ENCODE data around the gene SFXN5. TPM values are rescaled to one million over a fixed set of nuclear protein-coding genes. Genes with fewer than 3 reads are reported as not detected.

The SFXN5 gene
- total RNA-seq, 1 donor from 2014 or later: 8.1 TPM

DNA sequence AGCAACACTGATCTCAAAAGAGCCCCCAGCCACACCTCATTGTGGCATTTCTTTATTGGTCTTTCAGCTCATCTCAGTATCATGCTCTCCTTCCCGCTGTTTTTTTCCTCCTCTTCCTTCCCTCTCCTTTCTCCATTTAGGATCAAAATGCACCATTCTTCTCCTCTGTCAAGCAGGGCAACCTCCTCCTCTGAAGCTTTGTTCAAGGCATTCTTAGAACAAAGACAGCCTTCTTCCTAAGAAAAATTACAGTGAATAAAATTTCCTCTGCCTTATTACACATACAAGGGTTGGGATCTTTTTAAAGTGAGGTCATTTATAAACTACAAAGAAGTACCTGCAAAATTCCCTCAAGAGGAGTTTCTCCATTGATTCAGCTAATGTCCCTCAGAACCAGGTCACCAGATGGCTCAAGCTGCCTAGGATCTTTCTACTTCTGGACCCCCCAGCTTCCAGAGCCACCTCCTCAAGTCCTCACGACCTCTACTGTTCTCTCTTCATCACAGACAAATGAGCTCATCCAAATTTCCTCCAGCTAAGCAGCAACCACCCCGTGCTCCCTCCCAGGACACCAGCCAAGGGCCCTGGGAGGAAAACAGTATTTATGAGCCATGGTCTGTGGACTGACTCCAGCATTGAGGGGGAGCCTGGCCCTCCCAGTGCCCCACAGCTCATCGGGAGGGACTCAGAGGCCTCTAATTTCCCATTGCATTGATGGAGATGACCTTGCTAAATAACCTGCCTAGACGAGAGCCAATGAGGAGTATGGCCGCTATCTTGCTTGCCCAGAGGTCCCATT, 18.0 kb downstream of the SFXN5 start:
- DNase-seq (ENCODE audit: low read depth in 2 of 2): peak in 1 of 2 donors; percentile 36

DNA sequence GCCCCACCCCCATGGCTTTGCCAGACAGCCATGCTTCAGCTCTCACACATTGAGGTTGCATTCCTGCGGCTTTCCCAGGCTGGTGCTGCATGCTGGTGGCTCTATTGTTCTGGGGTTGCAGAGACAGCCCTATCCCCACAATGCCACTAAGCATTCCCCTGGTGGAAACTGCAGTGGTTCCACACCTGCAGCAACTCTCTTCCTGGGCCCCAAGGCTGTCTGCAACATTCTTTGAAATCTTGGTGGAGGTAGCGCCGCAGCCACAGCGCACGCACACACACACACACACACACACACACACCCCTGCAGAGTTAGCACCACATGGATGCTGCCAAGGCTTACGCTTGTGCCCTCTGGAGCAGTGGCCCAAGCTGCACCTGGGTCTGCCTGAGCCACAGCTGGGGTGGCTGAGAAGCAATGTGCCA, 21.4 kb downstream of the SFXN5 start:
- DNase-seq (ENCODE audit: low read depth in 2 of 2): no peak

- DNase-seq (ENCODE audit: low read depth in 2 of 2): no peak
Measured at GRCh38 chr2:73043929-73044832, 27.3 kb downstream of the SFXN5 start.

DNA sequence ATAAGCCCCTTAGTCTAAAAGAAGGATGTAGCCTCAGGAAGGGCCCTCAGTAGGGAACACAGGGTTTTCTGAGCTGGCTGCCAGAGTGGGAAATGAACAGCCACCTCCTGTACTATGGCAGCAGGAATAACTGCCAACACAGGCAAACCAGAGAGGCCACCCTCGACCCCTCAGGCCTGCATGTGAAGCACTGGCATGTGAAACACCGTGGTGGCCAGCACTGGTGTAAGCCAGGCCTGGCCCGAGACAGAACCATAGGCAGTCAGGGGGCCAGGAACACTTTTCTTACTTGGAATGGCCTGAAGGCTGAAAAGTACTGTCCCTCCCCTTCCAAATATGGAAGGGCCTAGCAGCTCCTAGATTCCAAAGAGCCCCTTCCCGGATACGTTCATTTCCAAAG, 28.2 kb downstream of the SFXN5 start:
- DNase-seq (ENCODE audit: low read depth in 2 of 2): peak in 1 of 2 donors; percentile 14

DNA sequence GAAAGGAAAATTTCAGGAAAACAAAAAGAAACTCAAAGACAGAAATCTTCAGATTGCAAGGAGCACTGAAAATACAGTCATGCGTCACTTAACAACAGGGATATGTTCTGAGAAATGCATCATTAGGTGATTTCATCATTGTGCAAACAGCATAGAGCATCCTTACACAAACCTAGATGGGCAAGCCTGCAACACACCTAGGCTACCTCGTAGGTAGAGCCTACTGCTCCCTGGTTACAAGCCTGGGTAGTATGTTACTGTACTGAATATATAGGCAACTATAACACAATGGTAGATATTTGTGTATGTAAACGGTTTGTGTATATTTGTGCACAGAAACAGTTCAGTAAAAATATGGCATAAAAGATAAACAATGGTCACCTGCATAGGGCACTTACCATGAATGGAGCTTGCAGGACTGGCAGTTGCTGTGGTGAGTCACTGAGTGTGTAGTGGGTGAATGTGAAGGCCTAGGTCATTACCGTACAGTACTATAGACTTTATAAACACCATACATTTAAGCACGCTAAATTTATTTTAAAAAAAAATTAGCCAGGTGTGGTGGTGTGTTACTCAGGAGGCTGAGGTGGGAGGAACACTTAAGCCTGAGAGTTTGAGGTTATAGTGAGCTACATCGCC, 33.4 kb downstream of the SFXN5 start:
- no peak for DNase-seq (ENCODE audit: low read depth in 2 of 2)

DNA sequence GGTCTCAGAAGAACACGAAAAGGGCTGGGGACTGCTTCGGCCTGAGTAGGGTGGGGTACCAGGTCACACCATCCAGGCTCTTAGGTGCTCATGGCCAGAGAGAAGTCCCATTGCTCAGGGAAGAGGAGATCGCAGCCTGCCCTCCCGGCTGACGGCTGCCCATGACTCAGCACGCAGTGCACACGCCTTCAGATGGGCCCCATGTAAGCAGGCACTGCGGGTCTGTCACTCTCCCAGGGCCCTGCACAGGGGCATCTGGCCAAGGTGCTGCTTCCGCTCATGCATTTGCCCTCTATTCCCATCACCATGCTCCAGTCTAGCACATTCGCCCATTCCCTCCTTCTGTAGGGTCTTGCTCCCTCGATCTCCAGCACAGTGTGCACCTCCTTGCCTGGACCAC, 34.7 kb downstream of the SFXN5 start:
- no peak for DNase-seq (ENCODE audit: low read depth in 2 of 2)

DNA sequence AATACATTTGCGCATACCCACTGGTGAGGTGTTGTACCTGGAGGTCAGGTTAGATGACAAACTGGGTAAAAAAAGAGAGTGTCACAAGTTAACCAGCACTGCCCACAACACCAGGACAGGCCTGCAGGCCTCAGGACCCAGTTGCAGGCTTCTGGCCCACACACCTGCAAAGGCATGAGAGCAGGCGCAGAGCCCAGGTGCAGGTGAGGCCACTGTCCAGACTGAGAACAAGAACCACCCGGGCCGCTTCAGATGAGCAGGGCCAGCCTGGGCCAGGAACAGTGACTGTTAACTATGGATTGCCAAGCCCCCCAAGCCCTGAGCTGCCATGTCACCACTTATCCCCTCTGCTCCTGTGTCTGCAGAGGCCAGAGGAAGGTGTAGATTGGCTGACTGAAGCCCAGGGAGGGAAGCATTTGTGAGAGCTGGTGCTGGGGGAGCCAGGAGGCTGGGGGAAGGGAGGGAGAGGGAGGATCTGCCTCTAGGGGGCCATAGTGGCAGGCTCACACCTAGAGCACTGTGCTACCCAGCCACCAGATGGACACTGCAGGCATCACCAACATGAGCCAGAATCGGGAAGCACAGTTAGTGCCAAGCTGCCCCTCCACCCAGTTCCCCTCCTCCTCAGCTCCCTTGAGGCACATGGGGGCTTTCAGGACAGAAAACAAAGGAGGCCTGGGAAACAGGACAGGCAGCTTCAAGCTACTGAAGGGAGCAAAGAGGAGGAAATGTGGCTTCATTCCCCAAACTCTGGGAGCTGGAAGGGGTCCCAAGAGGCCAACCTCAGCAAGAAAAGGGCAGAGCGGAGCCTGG, 35.4 kb downstream of the SFXN5 start:
- DNase-seq (ENCODE audit: low read depth in 2 of 2): no peak

DNA sequence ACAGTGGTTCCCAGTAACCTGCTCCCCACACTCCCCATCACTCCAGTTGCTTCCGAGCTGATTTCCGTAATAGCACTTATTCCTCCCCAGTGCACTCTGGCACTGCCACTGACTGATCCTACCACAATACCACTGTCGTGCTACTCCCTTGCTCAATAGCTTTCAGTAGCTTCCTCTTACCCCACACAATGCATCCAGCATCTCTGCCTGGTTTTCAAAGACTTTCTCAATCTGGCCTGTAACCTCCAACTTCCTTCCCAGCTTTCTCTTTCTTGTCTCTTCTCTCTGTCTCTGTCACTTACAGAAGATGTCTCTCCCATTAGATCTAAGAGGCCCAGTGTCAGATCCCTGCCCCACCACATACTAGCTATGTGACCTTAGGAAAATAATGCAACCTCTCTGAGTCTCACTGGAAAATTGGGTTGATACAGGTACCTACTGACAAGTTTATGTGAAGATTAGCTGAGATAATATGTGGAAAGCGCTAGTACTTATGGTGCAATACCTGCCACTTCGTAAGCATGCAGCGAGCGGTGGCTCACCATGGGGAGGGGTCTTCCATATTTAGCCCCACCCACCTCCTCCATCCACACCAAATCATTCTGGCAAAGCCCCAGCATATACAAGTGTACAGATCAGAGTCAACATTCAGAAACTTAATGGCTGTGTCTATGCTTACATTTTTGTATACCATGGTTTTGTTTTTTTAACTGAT, 36.7 kb downstream of the SFXN5 start:
- DNase-seq (ENCODE audit: low read depth in 2 of 2): no peak

DNA sequence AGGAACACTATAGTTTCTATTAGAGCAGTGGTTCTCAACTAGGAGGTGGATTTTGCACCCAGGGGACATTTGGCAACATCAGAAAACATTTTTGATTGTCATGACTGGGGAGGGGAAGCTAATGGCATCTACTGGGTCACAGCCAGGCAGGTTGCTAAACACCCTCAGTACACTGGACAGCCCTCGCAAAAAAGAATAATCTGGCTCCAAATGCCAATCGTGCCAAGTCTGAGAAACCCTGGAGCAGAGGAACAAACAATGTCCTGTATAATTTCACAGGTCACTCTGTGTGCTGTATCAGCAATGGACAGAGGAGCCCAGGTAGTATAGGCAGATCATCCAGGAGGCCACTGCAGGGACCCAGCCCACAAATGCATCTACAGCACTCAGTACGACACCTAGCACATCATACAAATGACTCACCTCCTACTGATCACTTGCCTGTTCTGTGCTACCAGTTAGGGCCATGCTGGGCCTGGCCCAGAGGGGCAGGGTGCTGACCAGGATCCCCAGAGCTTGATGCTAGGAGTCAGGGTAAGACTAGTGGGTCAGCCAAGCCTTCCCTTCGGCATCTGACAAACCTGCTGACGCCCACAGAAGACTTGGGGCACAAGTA, 37.6 kb downstream of the SFXN5 start:
- no peak for DNase-seq (ENCODE audit: low read depth in 2 of 2)

DNA sequence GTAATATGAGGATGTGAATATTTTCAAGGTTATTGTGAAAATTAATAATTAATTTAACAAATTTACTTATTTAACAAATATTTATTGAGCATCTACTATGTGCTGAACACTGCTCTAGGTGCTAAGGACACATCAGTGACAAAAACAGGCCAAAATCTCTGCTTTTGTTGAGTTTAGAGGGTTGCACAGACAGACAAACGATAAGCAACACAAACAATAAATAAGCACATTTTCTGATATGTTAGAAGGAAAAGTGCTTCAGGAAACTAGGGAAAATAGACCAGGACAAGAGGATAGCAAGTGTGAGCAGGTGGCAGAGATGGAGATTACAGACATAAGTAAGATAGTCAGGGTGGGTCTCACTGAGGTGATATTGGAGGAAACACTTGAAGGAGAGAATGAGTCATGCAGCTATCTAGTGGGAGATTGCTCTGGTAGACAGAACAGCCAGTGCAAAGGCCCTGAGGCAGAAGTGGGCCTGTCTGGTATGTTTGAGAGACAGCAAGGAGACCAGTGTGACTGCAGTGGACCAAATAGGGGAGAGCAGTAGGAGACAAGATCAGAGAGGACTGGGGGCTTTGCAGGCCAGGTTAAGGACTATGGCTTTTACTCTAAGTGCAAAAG, 38.3 kb downstream of the SFXN5 start:
- no peak for DNase-seq (ENCODE audit: low read depth in 2 of 2)

DNA sequence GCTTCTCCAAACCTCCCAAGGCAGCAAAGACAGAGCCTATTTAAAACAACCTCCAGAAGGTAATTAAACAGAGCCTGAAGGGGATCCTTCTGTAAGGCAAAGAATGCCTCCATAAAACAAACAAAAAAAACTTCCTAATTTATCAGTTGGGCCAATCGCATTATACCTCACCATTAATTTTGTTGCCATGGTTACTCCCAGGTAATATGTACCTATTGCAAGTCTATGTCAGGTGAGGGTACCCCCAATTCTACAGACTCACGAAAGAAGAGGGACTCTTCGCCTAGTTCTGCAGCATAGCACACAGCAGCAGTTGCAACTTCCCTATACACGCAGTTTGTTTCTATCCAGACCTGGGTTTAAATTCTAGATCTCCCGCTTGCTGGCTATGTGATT, 38.8 kb downstream of the SFXN5 start:
- no peak for DNase-seq (ENCODE audit: low read depth in 2 of 2)

GRCh38 chr2:73031725-73032701, 39.5 kb downstream of the SFXN5 start:
- no peak for DNase-seq (ENCODE audit: low read depth in 2 of 2)

- no peak for DNase-seq (ENCODE audit: low read depth in 2 of 2)
Measured at GRCh38 chr2:73031095-73031678, 40.3 kb downstream of the SFXN5 start.

GRCh38 chr2:73028841-73029240, 42.7 kb downstream of the SFXN5 start:
- DNase-seq (ENCODE audit: low read depth in 2 of 2): no peak

DNA sequence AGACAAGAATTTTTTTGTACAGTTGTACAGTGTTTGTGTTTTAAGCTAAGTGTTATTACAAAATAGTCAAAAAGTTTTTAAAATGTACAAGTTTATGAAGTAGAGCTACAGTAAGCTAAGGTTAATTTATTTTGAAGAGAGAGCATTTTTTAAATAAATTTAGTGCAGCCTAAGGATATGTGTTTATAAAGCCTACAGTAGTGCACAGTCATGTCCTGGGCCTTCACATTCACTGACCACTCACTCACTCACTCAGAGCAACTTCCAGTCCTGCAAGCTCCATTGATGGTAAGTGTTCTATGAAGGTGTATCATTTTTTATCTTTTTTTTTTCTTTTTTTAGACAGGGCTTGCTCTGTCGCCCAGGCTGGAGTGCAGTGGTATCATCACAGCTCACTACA, 44.2 kb downstream of the SFXN5 start:
- no peak for DNase-seq (ENCODE audit: low read depth in 2 of 2)

DNA sequence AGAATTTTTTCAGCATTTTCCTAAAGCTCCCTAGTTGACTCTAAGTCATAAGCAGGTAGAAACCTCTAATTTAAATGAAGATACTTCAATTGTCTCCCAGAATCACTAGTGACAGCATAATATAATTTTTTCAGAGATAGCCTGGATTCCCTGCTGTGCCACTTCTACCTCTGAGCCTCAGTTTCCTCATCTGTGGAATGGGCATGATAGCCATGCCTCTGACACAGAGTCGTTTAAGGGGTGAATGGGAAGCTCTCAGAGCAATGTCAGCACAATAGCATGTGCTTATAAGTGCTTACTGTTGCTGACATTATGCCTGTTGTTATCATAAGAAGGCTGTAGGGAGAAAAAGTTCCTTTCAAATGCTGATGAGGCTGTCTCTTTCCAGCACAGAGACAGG, 48.0 kb downstream of the SFXN5 start:
- no peak for DNase-seq (ENCODE audit: low read depth in 2 of 2)

DNA sequence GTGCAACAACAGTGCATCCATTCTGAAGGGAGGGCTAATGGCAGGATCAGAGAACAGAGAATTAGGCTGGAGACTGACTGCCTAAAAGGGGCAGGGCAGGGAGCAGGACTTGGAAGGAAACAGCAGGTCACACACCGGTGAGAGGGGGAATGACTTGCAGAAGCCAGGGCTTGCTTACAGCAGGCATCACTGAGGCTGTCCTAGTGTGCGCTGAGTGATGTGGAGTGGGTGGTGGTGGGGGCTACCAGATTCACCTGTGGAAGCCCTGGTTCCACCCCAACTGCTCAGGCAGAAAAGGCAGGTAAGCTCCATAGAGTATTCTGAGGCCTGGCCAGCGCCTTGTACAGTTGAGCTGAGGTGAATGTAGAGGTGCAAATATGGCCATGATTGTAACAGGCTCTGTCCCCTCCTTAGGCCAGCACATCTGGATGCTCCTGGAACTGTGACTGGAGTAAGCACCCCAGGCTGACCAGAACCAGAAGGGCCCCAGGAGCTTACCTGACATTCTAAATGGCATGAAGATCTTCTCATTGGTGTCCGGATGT, 49.4 kb downstream of the SFXN5 start:
- no peak for DNase-seq (ENCODE audit: low read depth in 2 of 2)
